HEK293T (cell line): ENCODE measurements around the gene NFX1.

Experiments
- CTCF ChIA-PET: fragments of 350-600 bp; formaldehyde crosslinking; extraction: SDS; loops from one replicate; lab custom pipeline; 2021; ENCODE audit warnings: antibody characterized with exemption, inconsistent platforms; lab: Yijun Ruan, JAX
- POLR2A ChIA-PET: fragments of 350-600 bp; formaldehyde crosslinking; extraction: SDS; loops from one replicate; lab custom pipeline; 2020; ENCODE audit warnings: antibody characterized with exemption, inconsistent platforms; lab: Yijun Ruan, JAX
- DNase-seq: peaks from one replicate; pipeline ENCODE4 v3.0.0; 2012; ENCODE audit warnings: mixed read lengths; ENCODE audit errors: extremely low spot score
- ARNT ChIP-seq: fragments of 450-650 bp; IDR thresholded peaks from 2 replicates; pipeline ENCODE4 v1.6.1; 2017; ENCODE audit warnings: mild to moderate bottlenecking
- BHLHE40 ChIP-seq: fragments of 450-650 bp; IDR thresholded peaks from 2 replicates; pipeline ENCODE4 v1.6.1; 2016; ENCODE audit warnings: mild to moderate bottlenecking, moderate library complexity, borderline replicate concordance
- CTBP1 ChIP-seq: fragments of 450-650 bp; IDR thresholded peaks from 2 replicates; pipeline ENCODE4 v1.6.1; 2016; ENCODE audit warnings: borderline replicate concordance
- ELF4 ChIP-seq: fragments of 450-650 bp; IDR thresholded peaks from 2 replicates; pipeline ENCODE4 v1.6.1; 2017; ENCODE audit warnings: antibody characterized with exemption
- FOXA1 ChIP-seq: fragments of 450-650 bp; IDR thresholded peaks from 2 replicates; pipeline ENCODE4 v1.6.1; 2016; ENCODE audit warnings: mild to moderate bottlenecking
- FOXK2 ChIP-seq: fragments of 450-650 bp; IDR thresholded peaks from 2 replicates; pipeline ENCODE4 v1.6.1; 2016; ENCODE audit warnings: mild to moderate bottlenecking
- FOXM1 ChIP-seq: fragments of 450-650 bp; IDR thresholded peaks from 2 replicates; pipeline ENCODE4 v1.6.1; 2017; ENCODE audit warnings: mild to moderate bottlenecking, borderline replicate concordance
- HDGF ChIP-seq: fragments of 450-650 bp; IDR thresholded peaks from 2 replicates; pipeline ENCODE4 v1.6.1; 2017; ENCODE audit warnings: antibody characterized with exemption, borderline replicate concordance
- L3MBTL2 ChIP-seq: fragments of 450-650 bp; conservative IDR thresholded peaks from 2 replicates; pipeline ENCODE4 v1.6.1; 2016; ENCODE audit warnings: mild to moderate bottlenecking
- LEF1 ChIP-seq: fragments of 450-650 bp; IDR thresholded peaks from 2 replicates; pipeline ENCODE4 v1.6.1; 2017; ENCODE audit warnings: mild to moderate bottlenecking, borderline replicate concordance
- NFRKB ChIP-seq: fragments of 450-650 bp; IDR thresholded peaks from 2 replicates; pipeline ENCODE4 v1.6.1; 2016; ENCODE audit warnings: mild to moderate bottlenecking, moderate library complexity
- PKNOX1 ChIP-seq: fragments of 450-650 bp; IDR thresholded peaks from 2 replicates; pipeline ENCODE4 v1.6.1; 2016
- SP1 ChIP-seq: fragments of 450-650 bp; IDR thresholded peaks from 2 replicates; pipeline ENCODE4 v1.6.1; 2017
- SUZ12 ChIP-seq: fragments of 450-650 bp; IDR thresholded peaks from 2 replicates; pipeline ENCODE4 v1.6.1; 2016; ENCODE audit warnings: mild to moderate bottlenecking
- TARDBP ChIP-seq: fragments of 450-650 bp; IDR thresholded peaks from 2 replicates; pipeline ENCODE4 v1.6.1; 2016
- ZNF384 ChIP-seq: fragments of 450-650 bp; IDR thresholded peaks from 2 replicates; pipeline ENCODE4 v1.6.1; 2016

Gene NFX1

DNA sequence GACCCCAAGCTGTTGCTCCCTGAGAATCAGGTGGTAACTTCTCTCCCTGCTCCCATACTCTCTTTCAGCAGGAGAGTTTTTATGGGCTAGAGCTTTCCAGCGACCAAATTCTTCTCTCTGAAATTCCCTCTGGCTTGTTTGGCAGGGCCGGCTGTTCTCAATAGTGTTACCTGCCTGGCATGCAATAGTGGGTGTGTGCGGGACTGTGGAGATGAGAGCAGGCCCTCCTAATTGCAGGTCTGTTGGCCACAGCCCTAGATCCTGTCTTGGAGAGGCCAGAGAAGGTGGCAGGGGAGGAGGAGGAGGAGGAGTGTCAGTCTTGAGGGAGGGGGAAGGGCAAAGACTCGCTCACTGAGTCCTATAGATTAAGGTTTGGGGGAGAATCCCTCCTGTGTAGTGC is 82.6 kb downstream of the NFX1 start:
- POLR2A ChIA-PET: no interaction called here
- CTCF ChIA-PET: interaction anchor here (1.3 to 1.4 kb wide), 2 partner anchors 85 to 94 kb away, joined by 3 read pairs; no protein-coding TSS in a partner anchor
- DNase-seq: no peak
- TF ChIP-seq ARNT (no peak), SP1 (no peak), ELF4 (no peak), NFRKB (no peak), FOXK2 (no peak)

GRCh38 chr9:33374190-33374589 is 83.9 kb downstream of the NFX1 start:
- DNase-seq: no peak
- POLR2A ChIA-PET: no interaction called here
- TF ChIP-seq ELF4: no peak
- CTCF ChIA-PET: interaction anchor here (0.7 to 1.5 kb wide), 4 partner anchors 40 to 93 kb away, joined by 3 to 6 read pairs (median 3); no protein-coding TSS in a partner anchor

DNA sequence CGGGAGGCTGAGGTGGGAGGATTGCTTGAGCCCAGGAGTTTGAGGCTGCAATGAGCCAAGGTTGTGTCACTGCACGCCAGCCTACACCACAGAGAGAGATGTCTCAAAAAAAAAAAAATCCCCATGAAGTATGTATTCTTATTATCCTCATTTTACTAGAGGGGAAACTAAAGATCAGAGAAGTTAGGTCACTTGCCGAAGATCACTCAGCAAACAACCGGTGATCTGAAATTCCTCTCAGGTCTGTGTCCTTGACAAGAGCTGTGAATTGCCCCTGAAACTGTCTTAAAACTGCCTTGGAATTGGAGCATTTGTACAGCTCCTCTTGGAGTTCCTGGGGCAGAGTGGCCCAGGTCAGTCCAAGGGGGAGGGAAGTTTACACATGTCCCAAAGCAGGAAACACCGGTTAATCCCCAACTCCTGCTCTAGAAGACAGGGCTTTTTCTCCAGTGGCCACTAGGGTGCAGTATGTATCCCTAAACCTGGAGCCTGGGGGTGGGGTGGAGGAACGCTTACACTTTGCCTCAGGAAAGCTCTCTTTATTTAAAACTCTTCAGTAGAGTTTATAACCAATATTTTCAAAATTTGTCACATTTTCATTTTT is 84.4 kb downstream of the NFX1 start:
- POLR2A ChIA-PET: no interaction called here
- CTCF ChIA-PET: interaction anchor here (0.8 to 1.5 kb wide), 8 partner anchors 9 to 92 kb away, joined by 3 to 6 read pairs (median 3); partner anchors contain the start of gene AQP3
- TF ChIP-seq HDGF (no peak), FOXK2 (no peak), ELF4 (no peak), NFRKB (no peak), LEF1 (no peak), FOXA1 (no peak), SP1 (no peak), L3MBTL2 (no peak), SUZ12 (no peak), FOXM1 (no peak), BHLHE40 (no peak), PKNOX1 (no peak)
- peak; percentile 79 for DNase-seq

DNA sequence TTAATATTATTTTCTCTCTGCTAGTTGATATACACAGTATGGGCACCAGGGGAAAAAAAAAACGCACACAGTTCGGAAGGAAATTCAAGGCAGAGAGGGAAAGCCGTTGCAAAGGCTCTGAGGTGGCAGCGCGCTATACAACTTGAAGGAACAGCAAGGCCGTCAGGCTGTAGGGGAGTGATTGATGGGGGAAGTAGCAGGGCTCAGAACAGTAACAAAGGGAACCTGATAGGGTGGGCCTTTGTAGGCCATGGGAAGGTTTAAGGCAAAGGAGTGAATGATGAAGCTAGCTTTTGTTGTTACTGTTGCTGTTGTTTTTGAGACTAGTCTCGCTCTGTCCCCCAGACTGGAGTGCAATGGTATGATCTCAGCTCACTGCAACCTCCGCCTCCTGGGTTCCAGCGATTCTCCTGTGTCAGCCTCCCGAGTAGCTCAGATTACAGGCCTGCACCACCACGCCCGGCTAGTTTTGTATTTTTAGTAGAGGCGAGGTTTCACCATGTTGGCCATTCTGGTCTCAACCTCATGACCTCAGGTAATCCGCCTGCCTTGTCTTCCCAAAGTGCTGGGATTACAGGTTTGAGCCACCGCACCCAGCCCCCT is 85.0 kb downstream of the NFX1 start:
- ChIA-PET CTCF (interaction anchor here (0.6 to 1.5 kb wide), 10 partner anchors 8 to 1301 kb away, joined by 3 to 6 read pairs (median 3); partner anchors contain the start of gene AQP3), POLR2A (no interaction called here)
- TF ChIP-seq PKNOX1 (peak; percentile 91), BHLHE40 (peak; percentile 78), SUZ12 (no peak), FOXM1 (peak; percentile 50; the same call in 1 of the 2 replicates)
- DNase-seq: peak; percentile 28

DNA sequence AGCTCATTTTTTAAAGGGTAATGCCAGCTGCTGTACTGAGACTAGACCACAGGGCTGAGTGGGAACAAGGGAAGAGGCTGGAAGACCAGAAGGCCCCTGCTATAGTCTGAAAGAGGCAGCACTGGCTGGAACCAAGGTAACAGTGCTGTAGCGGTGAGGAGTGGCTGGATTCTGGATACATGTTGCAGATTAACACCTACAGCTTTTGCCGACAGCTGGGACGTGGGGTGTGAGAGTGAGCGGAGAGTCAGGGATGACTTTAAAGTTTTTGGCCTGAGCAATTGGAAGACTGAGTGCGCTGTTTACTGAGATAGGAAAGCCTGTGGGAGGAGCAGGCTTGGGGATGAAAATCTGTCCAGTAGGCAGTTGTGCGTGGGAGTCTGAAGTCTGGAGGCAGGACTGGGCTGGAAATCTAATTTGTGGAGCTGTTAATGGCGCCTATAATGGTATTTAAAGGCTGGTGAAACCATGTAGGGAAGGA is 85.6 kb downstream of the NFX1 start:
- no peak for DNase-seq
- TF ChIP-seq LEF1: no peak
- TF ChIP-seq FOXK2: no peak
- no peak for TF ChIP-seq NFRKB
- no peak for TF ChIP-seq TARDBP
- TF ChIP-seq ARNT: no peak
- no peak for TF ChIP-seq L3MBTL2
- no peak for TF ChIP-seq FOXA1
- TF ChIP-seq BHLHE40: no peak
- TF ChIP-seq CTBP1: no peak
- no peak for TF ChIP-seq SUZ12
- no peak for TF ChIP-seq HDGF
- TF ChIP-seq ZNF384: no peak
- no peak for TF ChIP-seq ELF4
- no peak for TF ChIP-seq PKNOX1
- no peak for TF ChIP-seq FOXM1
- TF ChIP-seq SP1: no peak
- ChIA-PET POLR2A (no interaction called here), CTCF (interaction anchor here (0.6 to 1.5 kb wide), 6 partner anchors 57 to 1300 kb away, joined by 3 to 6 read pairs (median 4); no protein-coding TSS in a partner anchor)

- ChIA-PET POLR2A (no interaction called here), CTCF (no interaction called here)
- no peak for DNase-seq
- TF ChIP-seq NFRKB (no peak), SUZ12 (no peak), ELF4 (no peak), CTBP1 (no peak), SP1 (no peak), LEF1 (no peak), ARNT (no peak), TARDBP (no peak), ZNF384 (no peak), HDGF (no peak), FOXM1 (no peak), BHLHE40 (no peak), PKNOX1 (no peak), L3MBTL2 (no peak), FOXK2 (no peak), FOXA1 (no peak)
Observed at GRCh38 chr9:33377089-33377715, 86.9 kb downstream of the NFX1 start.
